Right ventricle myocardium superior (tissue), 1 donor: Measurements from ENCODE around the gene PPP3R2. TPM values are rescaled to one million over a fixed set of nuclear protein-coding genes. Genes with fewer than 3 reads are reported as not detected.
A peak's percentile ranks its signal among the peaks of the same experiment; 100 is the strongest.

ENCODE experiments used
- ATAC-seq: fragments of 200-7000 bp; cut with Tn5 transposase; one replicate; pipeline ENCODE4 v1.9.1; 2020; ENCODE audit warnings: mild to moderate bottlenecking; ENCODE audit not compliant: poor library complexity
- DNase-seq: peaks from one replicate; pipeline ENCODE4 v3.0.0-alpha.2; 2020
- intact Hi-C: fragments of 100-400 bp; cut with DNase I; formaldehyde crosslinking; loops from one replicate; pipeline ENCODE4 v1.11.2; 2022
- long read RNA-seq: library from polyadenylated mRNA; unstranded; transcript quantifications from one replicate; pipeline ENCODE4 v2.0.0, GENCODE V29; 2021
- total RNA-seq: library from RNA; stranded (reverse); fragmentation: NEBNext Ultra II Directional; extraction: Animal tissue kit (Norgen Biotek cat#: 25700); gene quantifications from one replicate; pipeline ENCODE4 v1.2.1, GENCODE V29; 2021
- donor health status: DM: no; HTN: yes; CAD: no; lungs with severe emphysema.

Gene PPP3R2
- total RNA-seq, result not detected
- long read RNA-seq, result 0 reads

DNA sequence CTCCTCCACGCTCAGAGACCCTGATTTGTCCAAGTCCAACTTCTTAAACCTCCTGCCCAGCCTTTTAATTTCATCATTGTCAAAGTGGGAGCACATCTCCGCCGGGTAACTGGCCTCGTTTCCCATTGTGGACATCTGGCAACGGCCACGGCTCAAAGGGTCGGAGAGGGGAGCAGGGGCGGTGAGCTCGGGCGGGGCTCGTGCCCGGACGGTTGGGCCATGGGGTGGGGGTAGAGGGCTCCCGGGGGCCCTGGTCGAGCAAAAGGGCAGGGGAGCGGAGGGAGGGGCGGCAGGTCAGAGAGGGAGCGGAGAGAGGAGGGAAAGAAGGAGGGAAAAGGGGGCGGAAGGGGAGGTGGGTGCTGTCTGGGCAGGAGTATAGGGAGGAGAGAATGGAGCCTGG lies at the start of gene PPP3R2:
PPP3R2 (minus strand) TSS at position 174 of the 400 bp plus-strand sequence; CDS start at position 126, 48 bp downstream.
- no peak for ATAC-seq
- intact Hi-C loops, result no loop called here

DNA sequence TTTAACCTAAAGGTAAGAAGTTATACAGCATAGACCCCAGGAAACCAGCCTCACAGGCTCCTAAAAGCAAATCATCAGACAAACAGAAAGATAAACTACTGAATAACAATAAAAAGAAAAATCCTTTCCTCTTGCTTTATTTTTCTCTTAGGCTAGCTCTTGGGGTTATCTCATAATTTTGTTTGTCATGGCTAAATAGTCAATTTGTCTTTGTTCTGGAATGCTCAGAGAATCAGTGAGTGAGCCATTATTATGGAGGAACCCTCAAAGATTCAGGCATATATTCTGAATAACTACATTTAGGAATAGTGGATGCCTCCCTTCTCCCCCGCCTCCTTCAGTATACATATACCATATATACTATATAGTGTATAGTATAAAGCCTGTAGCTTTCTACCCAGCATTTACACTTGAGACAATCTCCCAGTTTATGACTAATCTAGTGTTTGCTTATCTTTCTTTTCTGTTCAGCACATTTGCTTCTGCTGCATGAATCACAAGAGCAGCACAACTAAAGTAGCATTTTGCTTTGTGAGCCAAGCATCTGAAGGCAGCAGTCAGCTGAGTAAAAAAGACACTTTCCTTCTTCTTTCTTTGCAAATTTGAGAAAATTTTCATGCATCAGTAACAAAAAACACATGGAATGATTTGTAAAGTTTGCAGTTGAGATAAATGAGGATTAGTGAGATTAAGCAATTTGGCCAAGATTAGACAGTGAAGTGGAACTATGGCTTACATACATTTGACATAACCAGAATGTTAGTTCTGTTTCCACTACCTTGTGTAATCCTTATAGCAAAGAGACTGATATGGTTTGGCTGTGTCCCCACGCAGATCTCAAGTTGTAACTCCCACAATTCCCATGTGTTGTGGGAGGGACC lies 45.3 kb upstream of the PPP3R2 start:
- intact Hi-C loops, result no loop called here
- DNase-seq, result no peak
- ATAC-seq, result no peak

More for the DNA sequence above, at the start of gene PPP3R2:
- no peak for DNase-seq

DNA sequence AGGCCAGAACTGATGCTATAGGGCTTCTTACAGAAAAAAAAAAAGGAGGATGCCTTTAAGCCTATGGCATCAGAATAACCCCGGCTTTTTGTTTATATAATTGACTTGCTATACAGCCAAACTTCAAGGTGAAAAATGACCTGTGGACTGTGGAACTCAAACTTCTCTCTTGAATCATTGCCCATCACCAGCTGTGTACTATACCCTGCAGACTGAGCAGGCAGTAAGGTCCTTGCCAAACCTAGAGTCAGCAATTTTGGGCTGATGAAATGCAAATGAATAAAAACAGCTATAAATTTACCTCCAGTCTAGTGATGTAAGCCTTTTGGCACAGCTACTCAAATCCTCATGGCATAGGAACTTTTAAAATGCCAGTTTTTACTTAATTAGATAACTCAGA lies 44.5 kb upstream of the PPP3R2 start:
- ATAC-seq, result no peak

GRCh38 chr9:101636247-101636646 lies 41.5 kb upstream of the PPP3R2 start:
- intact Hi-C loops, result no loop called here
- DNase-seq, result no peak
- ATAC-seq, result no peak

More for the DNA sequence above, 44.5 kb upstream of the PPP3R2 start:
- intact Hi-C loops, result no loop called here
- no peak for DNase-seq

DNA sequence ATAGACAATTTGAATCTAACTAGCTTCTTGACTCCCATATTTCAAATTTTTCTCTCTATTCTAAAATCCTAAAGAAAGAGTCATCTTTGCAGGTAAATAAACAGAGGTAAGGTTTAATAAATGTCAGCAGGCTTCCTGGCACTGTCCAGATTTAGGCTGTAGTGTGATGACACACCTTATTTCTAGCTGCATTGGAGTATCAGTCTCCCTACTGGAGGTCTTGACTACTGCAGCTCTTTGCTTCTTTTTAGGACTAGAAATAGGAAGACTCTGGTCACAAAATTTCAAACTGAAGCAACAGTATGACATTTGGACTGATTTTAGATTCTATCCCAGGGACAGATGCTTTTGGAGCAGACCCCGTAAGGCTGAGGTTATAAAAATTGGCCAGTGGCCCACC lies 40.7 kb upstream of the PPP3R2 start:
- intact Hi-C loops, result no loop called here

GRCh38 chr9:101634741-101635409 lies 40.1 kb upstream of the PPP3R2 start:
- ATAC-seq (no peak), DNase-seq (no peak)
- intact Hi-C loops, result no loop called here

More for the DNA sequence above, 40.7 kb upstream of the PPP3R2 start:
- DNase-seq (no peak), ATAC-seq (no peak)

- no peak for ATAC-seq
- intact Hi-C loops, result no loop called here
- DNase-seq, result no peak
Observed at GRCh38 chr9:101632611-101633010, 37.8 kb upstream of the PPP3R2 start.

DNA sequence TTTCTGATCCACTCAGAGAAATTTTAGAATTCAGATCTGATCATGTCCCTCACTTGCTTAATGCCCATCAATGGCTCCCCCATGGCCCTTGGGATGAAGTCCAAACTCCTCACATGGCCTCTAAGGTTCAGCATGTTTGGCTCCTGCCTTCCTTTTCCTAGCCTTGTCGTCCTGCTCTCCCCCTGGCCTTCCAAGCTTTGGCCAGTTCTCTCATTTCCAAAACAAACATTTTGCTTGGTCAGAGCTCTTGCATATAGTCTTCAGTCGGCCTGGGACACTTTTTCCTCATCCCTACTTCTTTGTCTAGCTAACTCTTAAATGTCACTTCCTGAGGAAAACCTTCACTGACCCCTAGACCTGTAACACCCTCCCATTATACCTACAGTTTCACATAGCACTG lies 37.1 kb upstream of the PPP3R2 start:
- DNase-seq, result no peak
- ATAC-seq, result no peak
- intact Hi-C loops, result no loop called here

GRCh38 chr9:101629636-101630035 lies 34.9 kb upstream of the PPP3R2 start:
- ATAC-seq (no peak), DNase-seq (no peak)
- intact Hi-C loops, result no loop called here

- no peak for ATAC-seq
- no peak for DNase-seq
- intact Hi-C loops, result no loop called here
Observed at GRCh38 chr9:101628173-101628572, 33.4 kb upstream of the PPP3R2 start.

GRCh38 chr9:101626295-101626694 lies 31.5 kb upstream of the PPP3R2 start:
- DNase-seq, result no peak
- intact Hi-C loops, result no loop called here
- ATAC-seq, result no peak

DNA sequence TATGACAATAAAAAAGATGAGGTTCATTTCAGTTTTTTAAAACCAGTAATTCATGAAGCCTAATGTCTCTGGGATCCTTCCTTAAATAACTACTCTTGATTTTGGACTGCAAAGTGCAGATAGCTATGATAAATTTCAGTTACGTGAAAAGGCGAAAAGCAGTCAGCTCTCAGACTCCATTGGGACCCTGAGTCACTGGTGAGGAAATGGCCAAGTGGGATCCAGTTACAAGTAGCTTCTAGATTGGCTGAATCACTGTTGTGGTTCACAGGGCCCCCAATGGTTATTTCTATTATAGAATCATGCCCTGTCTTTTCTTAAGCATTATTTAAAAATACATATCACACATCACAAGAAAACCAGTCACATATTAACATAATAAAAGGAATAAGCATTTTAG lies 31.1 kb upstream of the PPP3R2 start:
- no peak for DNase-seq
- intact Hi-C loops, result no loop called here
- ATAC-seq, result no peak

DNA sequence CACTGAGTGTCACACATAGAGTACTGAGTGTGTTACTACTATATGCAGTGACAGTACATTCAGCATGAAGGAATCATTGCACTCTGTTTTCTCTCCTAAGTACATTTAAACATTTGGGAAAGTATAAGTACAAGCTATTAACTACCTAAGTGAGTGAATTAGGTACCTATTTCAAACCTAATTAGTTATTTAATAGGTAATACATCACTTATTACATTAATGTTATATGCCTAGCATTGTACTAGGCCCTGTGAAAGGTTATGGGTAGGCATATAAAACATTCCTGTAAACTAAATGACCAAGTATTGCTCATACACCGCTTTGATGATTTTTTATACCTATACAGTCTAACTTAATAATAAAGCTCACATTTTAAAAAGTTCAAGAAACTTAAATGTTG lies 25.7 kb upstream of the PPP3R2 start:
- DNase-seq, result no peak

GRCh38 chr9:101618698-101619097 lies 23.9 kb upstream of the PPP3R2 start:
- intact Hi-C loops, result no loop called here
- ATAC-seq (no peak), DNase-seq (no peak)

More for the DNA sequence above, 25.7 kb upstream of the PPP3R2 start:
- intact Hi-C loops, result no loop called here
- ATAC-seq, result no peak

DNA sequence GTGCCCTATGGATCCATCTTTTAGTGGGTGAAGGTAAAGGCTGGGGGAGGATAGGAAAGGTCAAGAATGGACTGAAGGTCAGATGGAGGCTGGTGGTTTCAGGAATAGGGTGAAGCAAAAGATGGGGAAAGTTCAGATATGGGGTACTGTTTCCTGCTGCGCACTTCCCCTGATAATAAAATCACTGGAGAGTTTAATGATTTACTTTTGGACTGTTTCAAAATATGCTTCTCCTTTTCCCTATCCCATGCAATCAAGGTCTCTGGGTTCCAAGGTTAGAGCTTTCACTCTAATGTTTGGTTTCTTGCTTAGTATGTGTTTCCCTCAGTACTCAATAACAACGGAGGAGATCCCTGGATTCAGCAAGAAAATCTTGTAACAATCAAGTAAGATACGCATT lies 10.8 kb upstream of the PPP3R2 start:
- ATAC-seq (no peak), DNase-seq (no peak)
- intact Hi-C loops, result no loop called here

DNA sequence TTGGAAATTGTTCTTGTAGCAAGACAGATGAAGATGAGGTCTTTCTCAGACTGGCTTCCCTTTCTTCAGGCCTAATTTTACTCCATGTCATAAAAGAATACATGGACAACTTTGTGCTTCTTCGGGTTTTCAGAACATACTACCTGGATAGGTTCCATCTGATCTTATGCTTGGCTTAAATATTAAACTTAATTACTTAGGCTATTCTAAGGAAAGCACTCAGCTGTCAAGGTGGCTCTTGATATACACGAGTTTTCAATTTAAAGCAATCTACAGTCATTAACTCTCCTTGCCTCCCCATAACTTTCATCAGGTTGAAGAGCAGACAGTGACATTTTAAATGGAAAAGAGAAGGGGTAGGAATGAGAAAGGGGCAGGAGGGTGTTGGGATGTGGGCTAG lies 9.5 kb upstream of the PPP3R2 start:
- ATAC-seq (no peak), DNase-seq (no peak)
- intact Hi-C loops, result no loop called here

DNA sequence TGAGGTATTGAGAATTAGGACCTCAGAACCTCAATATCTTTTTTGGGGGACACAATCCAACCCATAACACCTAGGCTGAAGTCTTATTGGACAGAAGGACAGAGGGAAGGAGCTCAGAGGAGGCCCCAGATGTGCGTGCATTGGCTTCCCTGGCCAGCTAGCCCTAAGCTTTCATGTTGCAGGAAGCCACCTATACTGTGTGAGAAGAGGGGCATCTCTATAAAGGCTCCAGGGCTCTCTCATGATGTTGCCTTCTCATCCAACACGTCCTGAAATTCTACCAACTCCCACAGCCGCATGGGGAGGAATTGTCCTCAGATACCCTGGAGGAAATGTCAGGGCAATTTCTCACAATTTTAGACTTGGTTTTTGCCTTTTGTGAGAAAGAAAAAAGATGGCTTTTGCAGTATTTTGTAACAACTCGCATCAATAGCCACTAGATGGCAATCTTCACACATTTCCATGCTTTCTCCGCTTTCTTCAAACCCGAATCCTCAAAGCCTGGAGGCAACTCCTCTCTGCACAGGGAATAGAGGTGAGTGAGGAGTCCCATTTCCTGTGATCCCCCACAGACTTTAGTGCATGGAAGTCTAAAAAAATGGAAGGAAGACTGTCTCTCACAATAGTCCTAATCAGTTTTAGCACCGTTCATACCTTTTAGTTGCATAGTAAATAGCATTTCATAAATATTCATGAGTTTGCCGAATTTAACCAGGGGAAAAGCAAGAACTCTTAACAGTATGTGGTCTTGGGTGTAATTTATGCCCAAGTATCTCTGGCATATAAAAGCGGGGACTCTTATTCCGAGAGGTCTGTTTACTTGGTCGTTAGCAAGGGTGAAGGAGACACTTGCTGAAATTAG lies 7.4 kb upstream of the PPP3R2 start:
- peak; percentile 68 for ATAC-seq

DNA sequence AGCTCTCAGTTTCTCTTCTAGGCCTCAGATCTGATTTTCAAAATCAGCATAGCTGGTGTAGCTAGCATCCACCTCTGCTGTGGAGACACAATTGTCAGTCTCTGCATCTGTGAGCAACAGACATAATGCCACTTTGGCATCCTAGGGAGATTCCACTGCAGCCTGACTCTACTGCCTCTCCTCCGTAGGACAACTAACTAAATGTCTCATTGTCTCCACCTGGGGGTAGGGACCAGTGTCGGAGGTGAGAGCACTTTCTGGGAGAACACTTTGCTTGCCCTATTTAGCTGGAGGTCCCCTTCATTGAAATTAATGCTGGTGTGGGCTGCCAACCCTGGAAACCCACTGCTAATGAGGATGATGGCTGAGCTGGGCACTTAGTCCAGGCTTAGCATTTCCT lies 1.4 kb downstream of the PPP3R2 start:
- no peak for ATAC-seq
- no peak for DNase-seq
- intact Hi-C loops, result no loop called here

More for the DNA sequence above, 7.4 kb upstream of the PPP3R2 start:
- intact Hi-C loops, result no loop called here
- DNase-seq, result no peak

- no peak for ATAC-seq
- no peak for DNase-seq
- intact Hi-C loops, result no loop called here
Observed at GRCh38 chr9:101592788-101593187, 2.0 kb downstream of the PPP3R2 start.
